Stomach smooth muscle (tissue), 2 donors: ENCODE data around the gene KLHL36.

ENCODE experiments used
- H3K27ac ChIP-seq: one replicate; pipeline ENCODE4 v1.7.0; 2013; ENCODE audit warnings: mild to moderate bottlenecking, low read length, inconsistent platforms
- H3K27me3 ChIP-seq, 2 donors: one replicate each; pipeline ENCODE4 v1.7.0; 2013; ENCODE audit warnings: low read length in 2 of 2; ENCODE audit not compliant: insufficient read depth in 2 of 2, control insufficient read depth in 1 of 2
- H3K36me3 ChIP-seq, 2 donors: one replicate each; pipeline ENCODE4 v1.7.0; 2013; ENCODE audit warnings: low read length in 2 of 2; ENCODE audit not compliant: control insufficient read depth in 2 of 2, insufficient read depth in 2 of 2
- H3K4me1 ChIP-seq: one replicate; pipeline ENCODE4 v1.7.0; 2013; ENCODE audit warnings: low read length; ENCODE audit not compliant: control insufficient read depth, insufficient read depth
- H3K4me3 ChIP-seq, 2 donors: one replicate each; pipeline ENCODE4 v1.7.0; 2013; ENCODE audit warnings: low read length in 2 of 2
- H3K9ac ChIP-seq, 2 donors: one replicate each; pipeline ENCODE4 v1.7.0; 2013; ENCODE audit warnings: low read length in 2 of 2, mild to moderate bottlenecking in 1 of 2
- H3K9me3 ChIP-seq, 2 donors: one replicate each; pipeline ENCODE4 v1.7.0; 2013; ENCODE audit warnings: low read length in 2 of 2; ENCODE audit not compliant: control insufficient read depth in 2 of 2
- donor health status: healthy.
- donor health status: Pancreatic carcinoma.

The KLHL36 gene

DNA sequence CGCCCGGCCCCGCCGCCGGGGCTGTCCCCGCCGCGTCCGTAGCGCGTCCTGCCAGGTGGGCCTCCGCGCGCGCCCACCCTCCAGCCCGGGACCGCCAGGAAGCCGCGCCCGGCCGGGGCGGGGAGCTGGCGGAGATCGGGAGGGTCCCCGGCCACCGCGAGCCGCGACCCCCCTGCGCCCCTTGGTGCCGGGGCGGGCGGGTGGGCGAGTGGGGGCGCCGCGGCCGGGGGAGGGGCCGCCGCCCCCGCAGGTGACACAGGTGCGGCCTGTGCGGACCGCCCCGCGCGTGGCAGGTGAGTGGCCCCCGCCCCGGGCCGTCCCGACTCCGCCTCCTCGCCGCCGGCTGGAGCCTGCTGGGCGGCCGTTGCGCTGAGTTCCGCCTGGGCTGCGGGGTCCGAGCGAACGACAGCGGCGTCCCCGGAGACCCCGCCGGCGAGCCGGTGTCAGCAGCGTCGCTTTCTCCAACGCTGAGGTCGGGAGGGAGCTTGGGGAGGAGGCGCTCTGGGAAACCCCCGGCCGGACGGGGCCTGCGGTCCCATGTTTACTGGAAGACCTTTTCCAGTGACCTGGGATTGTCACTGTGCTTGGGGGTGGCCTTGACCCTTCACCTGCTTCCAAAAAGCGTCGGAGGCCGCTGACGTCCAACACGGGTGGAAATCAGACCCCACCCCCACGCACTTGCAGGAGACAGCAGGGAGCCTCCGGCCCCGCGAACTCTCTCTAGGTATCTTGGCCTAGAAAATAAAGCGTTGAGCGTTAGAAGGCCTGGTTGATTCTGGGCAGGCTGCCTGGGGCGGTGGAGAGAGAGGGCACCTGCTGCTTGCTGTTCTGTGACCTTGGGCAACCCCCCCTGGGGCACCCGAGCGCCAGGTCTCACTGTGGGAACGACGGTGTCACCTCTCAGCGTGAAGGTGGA lies 542 bp downstream of the KLHL36 start:
- Histone ChIP-seq H3K27ac (peak overlapping the region; percentile 66), H3K9ac (peak overlapping the region; percentile 62 to 73), H3K27me3 (no peaks in the 10 kb centered on the region), H3K4me1 (peaks cover 21% of the 10 kb centered on the region), H3K36me3 (peaks cover 4 to 11% of the 10 kb centered on the region in 2 donors), H3K9me3 (no peaks in the 10 kb centered on the region), H3K4me3 (peak overlapping the region; percentile 75 to 79)

DNA sequence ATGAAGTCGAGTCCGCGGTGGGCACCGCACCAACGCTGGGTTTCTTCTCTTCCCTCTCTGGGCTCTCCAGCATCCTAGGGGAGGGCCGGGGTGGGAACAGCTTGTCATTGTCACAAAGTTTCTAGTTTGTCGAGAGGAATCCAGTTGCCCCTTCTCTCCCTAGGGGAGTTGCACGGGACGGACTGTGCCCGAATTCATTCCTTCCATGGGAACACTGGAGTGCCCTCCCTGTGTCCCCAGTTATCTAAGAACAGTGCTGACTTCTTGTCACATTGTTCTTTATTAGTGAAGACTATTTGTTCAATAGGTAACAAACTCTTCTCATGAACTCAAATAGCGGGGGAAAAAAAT lies 1.2 kb downstream of the KLHL36 start:
- Histone ChIP-seq H3K9ac (peak overlapping the region; percentile 62 to 73), H3K27me3 (no peaks in the 10 kb centered on the region), H3K4me1 (peaks cover 21% of the 10 kb centered on the region), H3K36me3 (peaks cover 4 to 11% of the 10 kb centered on the region in 2 donors), H3K27ac (peak overlapping the region; percentile 66), H3K9me3 (no peaks in the 10 kb centered on the region), H3K4me3 (peak overlapping the region; percentile 75 to 79)

DNA sequence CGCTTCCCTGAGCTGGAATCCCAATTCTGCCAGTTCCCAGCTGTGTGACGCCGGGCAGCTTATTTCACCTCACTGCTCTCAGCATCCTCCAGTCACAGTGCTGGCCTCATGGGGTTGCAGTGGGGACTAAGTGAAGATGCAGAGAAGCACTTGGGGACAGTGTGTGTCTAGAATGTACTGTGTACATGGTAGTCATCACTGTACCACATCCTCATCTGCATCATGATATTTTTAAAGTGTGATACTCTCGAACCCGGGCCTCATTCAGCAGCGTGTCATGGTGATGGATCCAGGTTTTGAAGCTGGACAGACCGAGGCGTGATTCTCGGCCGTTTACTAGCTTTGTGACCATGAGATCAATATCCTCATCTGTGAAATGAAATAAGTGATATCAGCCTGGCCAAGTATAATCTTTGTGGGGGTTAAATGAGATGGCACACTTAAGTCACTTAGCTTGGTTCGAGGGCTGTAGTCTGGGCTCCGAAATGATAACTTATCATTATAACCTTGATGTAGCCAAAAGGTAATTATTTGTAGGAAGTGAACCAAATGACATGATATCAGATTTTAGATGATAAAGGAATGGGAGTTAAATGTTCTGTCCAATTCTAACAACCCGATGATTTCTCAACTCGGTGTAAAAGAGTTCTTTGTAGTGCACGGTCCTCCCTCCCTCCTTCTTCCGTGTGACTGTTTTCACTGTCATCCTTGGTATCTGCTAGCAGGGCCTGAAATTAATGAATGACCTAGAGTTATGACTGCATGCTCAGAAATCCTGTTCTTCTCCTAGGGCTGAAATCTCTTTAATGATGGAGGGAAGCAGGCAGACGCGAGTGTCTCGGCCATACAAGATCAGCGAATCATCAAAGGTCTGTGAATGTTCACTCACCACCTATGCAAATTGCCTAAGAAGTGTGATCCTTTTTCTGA lies 2.0 kb downstream of the KLHL36 start:
- Histone ChIP-seq H3K27ac (no peak overlapping the region), H3K4me3 (no peak overlapping the region)

DNA sequence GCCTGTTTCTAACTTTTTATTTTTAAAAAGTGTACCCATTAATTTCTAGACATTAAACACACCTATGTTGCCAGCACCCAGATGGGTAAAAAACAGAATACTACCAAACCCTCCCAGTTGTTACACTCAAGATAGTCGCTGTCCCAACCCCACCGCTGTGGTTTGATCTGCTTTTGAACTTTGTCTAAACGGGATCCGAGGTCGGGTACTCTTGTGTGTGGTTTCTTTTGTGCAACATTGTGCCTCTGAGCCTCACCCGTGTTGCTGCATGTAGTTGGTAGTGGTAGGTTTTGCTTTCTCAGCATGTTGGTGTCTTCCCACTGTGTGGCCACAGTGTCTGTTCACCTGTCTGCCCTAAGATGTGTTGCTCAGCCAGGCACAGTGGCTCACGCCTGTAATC lies 4.3 kb downstream of the KLHL36 start:
- Histone ChIP-seq H3K4me3 (no peak overlapping the region), H3K9ac (no peak overlapping the region), H3K9me3 (no peaks in the 10 kb centered on the region), H3K4me1 (peaks cover 18% of the 10 kb centered on the region), H3K27me3 (no peaks in the 10 kb centered on the region), H3K36me3 (peaks cover 13 to 21% of the 10 kb centered on the region in 2 donors), H3K27ac (no peak overlapping the region)

More for the DNA sequence above, 2.0 kb downstream of the KLHL36 start:
- H3K4me1 ChIP-seq = peaks cover 21% of the 10 kb centered on the region
- no peaks in the 10 kb centered on the region for H3K9me3 ChIP-seq
- no peaks in the 10 kb centered on the region for H3K27me3 ChIP-seq
- peaks cover 4 to 11% of the 10 kb centered on the region in 2 donors for H3K36me3 ChIP-seq
- H3K9ac ChIP-seq = no peak overlapping the region

DNA sequence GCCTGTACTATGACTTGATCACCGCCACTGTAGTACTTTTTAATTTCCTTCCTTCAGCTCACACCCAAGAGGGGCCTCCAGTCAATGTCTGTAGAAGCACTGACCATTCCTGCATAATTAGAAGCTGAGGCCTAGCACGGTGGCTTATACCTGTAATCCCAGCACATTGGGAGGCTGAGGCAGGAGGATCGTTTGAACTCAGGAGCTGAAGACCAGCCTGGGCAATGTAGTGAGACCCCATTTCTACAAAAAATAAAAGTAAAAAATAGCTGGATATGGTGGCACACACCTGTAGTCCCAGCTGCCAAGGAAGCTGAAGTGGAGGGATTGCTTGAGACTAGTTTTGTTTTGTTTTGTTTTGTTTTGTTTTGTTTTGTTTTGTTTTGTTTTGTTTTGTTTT lies 5.9 kb downstream of the KLHL36 start:
- H3K4me3 ChIP-seq = no peak overlapping the region

DNA sequence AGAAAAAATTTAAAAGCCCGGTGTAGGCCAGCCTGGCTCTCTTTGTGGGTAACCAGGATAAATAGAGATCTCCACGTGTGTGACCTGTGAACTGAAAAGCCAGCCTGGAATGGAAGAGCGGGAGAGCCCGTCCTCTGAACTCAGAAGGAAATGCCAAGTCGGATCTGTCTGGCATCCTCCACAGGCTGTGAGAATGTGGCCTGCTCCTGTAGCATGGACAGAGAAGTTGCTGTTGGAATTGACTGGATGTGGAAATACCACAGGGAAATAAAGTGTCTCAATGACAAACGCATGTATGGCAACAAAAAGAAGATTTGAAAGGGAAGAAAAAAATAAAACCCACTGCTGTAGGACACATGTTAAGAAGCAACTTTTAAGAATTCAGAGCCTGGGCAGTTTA lies 6.7 kb downstream of the KLHL36 start:
- Histone ChIP-seq H3K9me3 (no peaks in the 10 kb centered on the region), H3K4me3 (no peak overlapping the region), H3K36me3 (peaks cover 30 to 43% of the 10 kb centered on the region in 2 donors), H3K4me1 (peaks cover 2% of the 10 kb centered on the region), H3K27ac (no peak overlapping the region), H3K9ac (no peak overlapping the region), H3K27me3 (no peaks in the 10 kb centered on the region)

More for the DNA sequence above, 5.9 kb downstream of the KLHL36 start:
- H3K27me3 ChIP-seq = no peaks in the 10 kb centered on the region
- H3K4me1 ChIP-seq = peaks cover 7% of the 10 kb centered on the region
- H3K9me3 ChIP-seq = no peaks in the 10 kb centered on the region
- H3K27ac ChIP-seq = no peak overlapping the region
- peaks cover 24 to 36% of the 10 kb centered on the region in 2 donors for H3K36me3 ChIP-seq
- no peak overlapping the region for H3K9ac ChIP-seq

DNA sequence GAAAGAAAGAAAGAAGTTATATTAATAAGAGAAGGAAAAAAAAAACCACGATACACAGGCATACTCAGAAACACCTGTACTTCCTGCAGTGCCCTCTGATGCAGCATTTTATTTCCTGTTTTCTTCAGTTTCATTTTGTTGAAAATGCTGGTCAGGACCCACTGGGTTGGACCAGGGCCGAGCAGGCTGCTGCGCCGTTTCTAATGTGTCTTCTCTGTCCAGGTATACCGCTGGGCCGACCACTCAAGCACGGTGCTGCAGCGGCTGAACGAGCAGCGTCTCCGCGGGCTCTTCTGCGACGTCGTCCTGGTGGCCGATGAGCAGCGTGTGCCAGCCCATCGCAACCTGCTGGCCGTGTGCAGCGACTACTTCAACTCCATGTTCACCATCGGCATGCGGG lies 8.3 kb downstream of the KLHL36 start:
- no peak overlapping the region for H3K9ac ChIP-seq
- H3K4me3 ChIP-seq = no peak overlapping the region
- H3K9me3 ChIP-seq = no peaks in the 10 kb centered on the region
- H3K27me3 ChIP-seq = no peaks in the 10 kb centered on the region
- H3K27ac ChIP-seq = no peak overlapping the region
- H3K36me3 ChIP-seq = peaks cover 35 to 50% of the 10 kb centered on the region in 2 donors
- H3K4me1 ChIP-seq = no peaks in the 10 kb centered on the region

DNA sequence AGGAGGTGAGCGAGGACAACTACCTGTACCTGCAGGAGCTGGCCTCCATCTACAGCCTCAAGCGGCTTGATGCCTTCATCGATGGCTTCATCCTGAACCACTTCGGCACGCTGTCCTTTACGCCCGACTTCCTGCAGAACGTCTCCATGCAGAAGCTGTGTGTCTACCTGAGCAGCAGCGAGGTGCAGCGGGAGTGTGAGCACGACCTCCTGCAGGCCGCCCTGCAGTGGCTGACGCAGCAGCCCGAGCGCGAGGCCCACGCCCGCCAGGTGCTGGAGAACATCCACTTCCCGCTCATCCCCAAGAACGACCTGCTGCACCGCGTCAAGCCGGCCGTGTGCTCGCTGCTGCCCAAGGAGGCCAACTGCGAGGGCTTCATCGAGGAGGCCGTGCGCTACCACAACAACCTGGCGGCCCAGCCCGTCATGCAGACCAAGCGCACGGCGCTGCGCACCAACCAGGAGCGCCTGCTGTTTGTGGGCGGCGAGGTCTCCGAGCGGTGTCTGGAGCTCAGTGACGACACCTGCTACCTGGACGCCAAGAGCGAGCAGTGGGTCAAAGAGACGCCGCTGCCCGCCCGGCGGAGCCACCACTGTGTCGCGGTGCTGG lies 9.0 kb downstream of the KLHL36 start:
- Histone ChIP-seq H3K9me3 (no peaks in the 10 kb centered on the region), H3K4me1 (no peaks in the 10 kb centered on the region), H3K4me3 (no peak overlapping the region), H3K36me3 (peaks cover 41 to 53% of the 10 kb centered on the region in 2 donors), H3K27ac (no peak overlapping the region), H3K27me3 (no peaks in the 10 kb centered on the region), H3K9ac (no peak overlapping the region)

DNA sequence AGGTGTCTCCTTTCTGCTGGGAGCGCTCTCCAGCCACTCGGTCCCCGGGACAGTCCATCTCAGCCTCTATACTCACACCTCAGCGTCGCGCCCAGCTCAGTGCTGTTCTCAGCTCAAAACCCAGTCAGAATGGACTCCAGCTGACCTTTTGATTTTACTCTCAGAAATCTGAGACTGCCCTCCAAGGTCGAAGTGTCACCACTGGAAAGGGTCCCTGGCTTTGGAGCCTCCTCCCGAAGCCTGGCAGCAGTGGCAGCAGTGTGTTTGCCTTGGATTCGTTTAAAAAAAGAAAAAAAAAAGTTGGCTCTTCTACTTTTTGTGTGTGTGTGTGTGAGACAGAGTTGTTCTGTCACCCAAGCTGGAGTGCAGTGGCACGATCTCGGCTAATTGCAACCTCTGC lies 10.4 kb downstream of the KLHL36 start:
- Histone ChIP-seq H3K27ac (no peak overlapping the region), H3K9ac (no peak overlapping the region), H3K27me3 (no peaks in the 10 kb centered on the region), H3K4me3 (no peak overlapping the region), H3K36me3 (peaks cover 47 to 65% of the 10 kb centered on the region in 2 donors), H3K9me3 (no peaks in the 10 kb centered on the region), H3K4me1 (no peaks in the 10 kb centered on the region)

DNA sequence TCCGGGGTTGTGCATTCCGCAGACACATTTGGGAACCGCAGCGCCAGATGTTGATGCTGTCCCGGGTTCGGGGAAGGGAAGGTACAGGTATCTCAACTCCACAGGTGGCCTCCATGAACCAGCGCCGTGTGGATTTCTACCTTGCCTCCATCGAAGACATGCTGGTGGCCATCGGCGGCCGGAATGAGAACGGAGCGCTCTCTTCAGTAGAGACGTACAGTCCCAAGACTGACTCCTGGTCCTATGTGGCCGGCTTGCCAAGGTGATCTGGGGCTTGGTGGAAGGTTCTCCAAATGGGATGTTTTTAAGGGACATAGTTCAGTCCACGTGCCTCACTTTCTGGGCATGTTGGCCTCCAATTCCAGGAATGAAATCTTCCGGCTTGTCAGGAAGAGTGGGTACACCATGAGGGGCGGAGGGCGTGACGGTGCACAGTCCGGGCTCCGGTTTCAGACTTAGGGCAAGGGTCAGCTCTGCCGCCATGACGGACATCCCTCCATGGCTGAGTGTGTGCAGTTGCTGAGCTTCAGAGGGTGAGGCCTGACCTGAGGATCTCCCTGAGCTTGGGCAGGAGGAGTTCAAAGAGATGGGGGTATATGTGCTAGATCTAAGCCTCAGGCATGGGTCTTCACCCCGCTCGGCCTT lies 11.5 kb downstream of the KLHL36 start:
- no peak overlapping the region for H3K27ac ChIP-seq
- no peak overlapping the region for H3K9ac ChIP-seq
- no peaks in the 10 kb centered on the region for H3K9me3 ChIP-seq
- no peaks in the 10 kb centered on the region for H3K4me1 ChIP-seq
- H3K36me3 ChIP-seq = peaks cover 56 to 74% of the 10 kb centered on the region in 2 donors
- H3K4me3 ChIP-seq = no peak overlapping the region
- no peaks in the 10 kb centered on the region for H3K27me3 ChIP-seq
